Activated T-helper 17 cell treated with anti-CD3 and anti-CD28 coated beads, Interleukin-2, amount 50 U/mL, for 72 hours (primary cell): ENCODE measurements around the gene RBP3. TPM values are rescaled to one million over a fixed set of nuclear protein-coding genes. Genes with fewer than 3 reads are reported as not detected.

Experiments used
- ATAC-seq: fragments of 150-1000 bp; cut with Tn5 transposase; replicated peaks from 2 replicates; pipeline ENCODE4 v1.10.0; 2021; ENCODE audit warnings: mild to moderate bottlenecking, moderate library complexity
- H3K27ac Mint-ChIP-seq: one replicate; pipeline ENCODE4 v1.8.0; 2022; ENCODE audit warnings: mixed read lengths
- H3K27me3 Mint-ChIP-seq: one replicate; pipeline ENCODE4 v1.8.0; 2022; ENCODE audit warnings: mixed read lengths
- H3K36me3 Mint-ChIP-seq: one replicate; pipeline ENCODE4 v1.8.0; 2022; ENCODE audit warnings: low read depth, mild to moderate bottlenecking, mixed read lengths
- H3K4me1 Mint-ChIP-seq: one replicate; pipeline ENCODE4 v1.8.0; 2022; ENCODE audit warnings: mixed read lengths
- H3K4me3 Mint-ChIP-seq: one replicate; pipeline ENCODE4 v1.8.0; 2022; ENCODE audit warnings: mild to moderate bottlenecking, mixed read lengths
- H3K9me3 Mint-ChIP-seq: one replicate; pipeline ENCODE4 v1.8.0; 2022; ENCODE audit warnings: mixed read lengths
- total RNA-seq, 2 donors: library from RNA; stranded (reverse); gene quantifications; one replicate each; pipeline ENCODE4 v1.2.3, GENCODE V29; 2022

Gene RBP3
- total RNA-seq, 2 donors from 2014 or later = not detected

DNA sequence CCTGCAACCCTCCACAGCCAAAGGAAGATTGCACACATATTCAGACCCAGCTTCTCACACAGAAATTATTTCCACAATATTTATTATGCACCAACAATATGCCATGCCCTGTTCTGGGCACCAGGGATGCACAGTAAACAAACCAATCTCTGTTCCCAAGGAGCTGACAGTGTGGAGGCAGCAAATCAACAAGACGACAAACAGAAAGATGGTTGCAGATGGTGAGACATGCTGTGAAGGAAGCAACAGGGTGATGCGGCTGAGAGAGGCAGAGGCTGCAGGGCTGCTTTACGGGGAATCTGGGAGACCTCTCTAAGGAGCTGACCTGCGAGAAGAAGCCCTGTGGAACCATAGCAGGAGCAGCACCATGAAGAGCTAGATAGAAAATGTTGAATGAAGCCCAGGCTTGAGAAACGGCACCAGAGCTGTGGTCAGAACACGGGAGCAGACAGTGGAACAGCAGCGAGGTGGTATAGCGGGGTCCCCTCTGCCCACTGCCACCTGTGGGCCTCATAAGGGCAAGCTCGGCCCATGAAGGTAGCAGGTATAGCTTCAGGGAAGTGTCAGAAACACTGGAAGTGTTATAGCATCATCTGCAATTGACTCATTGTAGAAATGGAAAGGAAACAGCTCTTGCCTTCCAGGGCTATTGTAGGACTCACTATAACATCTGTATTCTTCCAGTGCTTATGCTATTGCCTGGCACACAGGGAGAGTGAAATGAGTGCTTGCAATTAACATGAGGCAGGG, 17.4 kb downstream of the RBP3 start:
- Mint-ChIP-seq H3K9me3 (no peaks in the 10 kb centered on the region), H3K4me3 (no peak overlapping the region), H3K36me3 (no peaks in the 10 kb centered on the region), H3K27me3 (no peaks in the 10 kb centered on the region), H3K4me1 (no peaks in the 10 kb centered on the region), H3K27ac (no peak overlapping the region)
- ATAC-seq = no peak

DNA sequence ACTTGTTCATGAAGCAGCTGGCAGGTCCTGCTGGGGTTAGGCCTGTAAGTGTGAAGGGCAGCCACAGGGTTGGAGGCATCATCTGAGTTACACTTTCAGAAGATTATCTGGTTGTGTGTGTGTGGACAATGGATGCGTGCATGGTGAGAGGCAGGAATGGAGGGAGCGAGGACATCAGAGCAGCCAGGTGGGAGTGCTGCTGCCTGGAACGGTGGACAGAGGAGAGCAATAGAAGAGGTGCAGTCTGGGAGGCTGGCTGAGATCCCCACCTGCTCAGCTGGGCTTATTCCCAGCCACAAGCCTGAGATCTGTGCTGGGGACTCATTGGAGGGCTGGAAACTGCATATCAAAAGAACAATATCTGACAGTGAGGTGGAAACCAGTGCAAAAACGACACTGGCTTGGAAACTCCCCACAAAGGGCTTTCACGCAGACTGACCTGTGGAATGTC, 18.0 kb downstream of the RBP3 start:
- Mint-ChIP-seq H3K27ac (no peak overlapping the region), H3K36me3 (no peaks in the 10 kb centered on the region), H3K4me3 (no peak overlapping the region), H3K4me1 (no peaks in the 10 kb centered on the region), H3K27me3 (no peaks in the 10 kb centered on the region), H3K9me3 (no peaks in the 10 kb centered on the region)
- ATAC-seq = no peak

DNA sequence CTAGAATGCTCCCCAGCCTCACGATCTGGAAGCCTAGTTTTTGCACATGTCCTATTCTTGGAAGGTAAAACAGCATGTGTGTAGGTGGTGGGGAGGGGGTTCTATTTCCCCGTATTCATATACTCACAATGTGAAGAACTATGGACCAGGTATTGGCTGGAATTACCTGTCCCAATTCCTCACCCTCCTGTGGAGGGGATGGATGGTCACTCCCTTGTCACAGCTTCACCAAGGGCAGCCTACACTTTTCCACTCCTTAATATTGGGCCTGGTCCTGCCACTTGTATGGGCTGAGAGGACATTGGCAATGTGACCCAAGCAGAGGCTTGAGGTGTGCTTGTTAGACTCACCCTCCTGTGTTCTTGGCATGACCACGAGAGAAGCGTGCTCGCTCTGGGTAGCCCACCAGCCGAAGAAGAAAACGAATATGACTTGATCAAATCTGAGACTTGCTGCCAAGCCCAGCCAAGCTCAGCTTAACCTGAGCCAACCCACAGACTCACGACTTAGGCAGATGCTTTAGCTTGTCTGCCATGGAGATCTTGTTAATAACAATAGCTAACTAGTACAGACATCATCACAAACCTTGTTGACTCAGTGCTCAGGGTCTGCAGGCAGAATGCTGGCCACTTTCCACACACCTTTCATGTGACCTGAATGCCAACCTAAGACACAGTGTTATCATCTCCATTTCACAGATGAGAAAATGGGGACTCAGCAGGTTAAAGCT, 18.7 kb downstream of the RBP3 start:
- no peaks in the 10 kb centered on the region for H3K4me1 Mint-ChIP-seq
- H3K36me3 Mint-ChIP-seq = no peaks in the 10 kb centered on the region
- no peak overlapping the region for H3K27ac Mint-ChIP-seq
- H3K27me3 Mint-ChIP-seq = no peaks in the 10 kb centered on the region
- ATAC-seq = no peak
- no peaks in the 10 kb centered on the region for H3K9me3 Mint-ChIP-seq
- H3K4me3 Mint-ChIP-seq = no peak overlapping the region

DNA sequence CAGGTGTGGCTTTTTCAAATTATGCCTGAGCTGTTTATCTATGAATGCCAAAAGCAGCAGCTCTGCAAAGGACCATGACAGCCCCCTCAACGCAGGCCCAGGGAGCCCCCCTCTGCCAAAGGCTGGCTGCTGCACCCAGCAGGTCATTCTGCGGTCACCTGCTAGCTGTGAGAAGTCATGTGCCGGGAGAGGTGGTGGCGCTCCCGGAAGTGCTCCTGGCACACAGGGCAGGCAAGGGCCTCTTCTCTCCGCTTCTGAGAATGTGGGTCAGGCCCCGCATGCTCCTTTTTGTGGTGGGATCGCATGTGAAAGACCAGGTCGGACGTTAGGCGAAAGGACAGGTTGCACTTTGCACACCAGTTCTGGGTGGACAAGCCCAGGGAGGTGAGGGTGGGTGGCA, 19.5 kb downstream of the RBP3 start:
- Mint-ChIP-seq H3K36me3 (no peaks in the 10 kb centered on the region), H3K9me3 (no peaks in the 10 kb centered on the region), H3K4me1 (no peaks in the 10 kb centered on the region), H3K27me3 (no peaks in the 10 kb centered on the region), H3K27ac (no peak overlapping the region), H3K4me3 (no peak overlapping the region)
- ATAC-seq = no peak

DNA sequence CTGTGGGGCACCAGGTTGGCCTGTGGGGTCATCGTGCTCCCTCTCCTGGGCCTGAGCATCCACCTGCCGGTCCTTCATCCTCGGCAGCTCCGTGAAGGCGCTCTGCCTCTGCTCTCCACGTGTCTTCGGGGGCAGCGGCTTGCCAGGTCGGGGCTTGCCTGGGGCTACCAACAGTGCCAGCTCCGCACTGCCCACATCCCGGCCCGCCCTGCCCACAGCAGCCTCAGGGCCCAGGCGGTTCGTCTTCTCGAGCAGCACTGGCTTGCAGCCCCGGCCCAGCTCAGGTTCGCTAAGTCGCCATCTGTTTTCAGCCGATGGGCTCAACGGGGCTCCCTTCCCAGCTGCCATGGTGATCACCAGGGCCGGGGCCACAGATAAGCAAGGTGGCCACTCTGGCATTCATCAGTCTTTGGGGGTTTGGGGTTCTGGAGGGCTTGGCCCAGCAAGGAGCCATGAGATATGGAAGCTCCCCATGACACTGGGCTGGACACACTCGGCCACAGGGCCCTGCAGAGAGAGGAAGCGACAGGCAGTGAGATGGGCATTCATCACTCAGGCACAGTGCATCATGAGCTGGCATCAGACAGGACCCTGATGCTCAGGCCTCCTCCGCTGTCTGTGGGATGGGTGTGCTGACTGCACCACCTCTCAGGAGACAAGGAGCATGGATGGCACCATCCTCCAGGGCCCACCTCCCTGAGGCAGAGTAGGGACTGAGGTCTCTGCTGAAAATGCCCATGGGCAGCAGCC, 20.4 kb downstream of the RBP3 start:
- no peak for ATAC-seq
- Mint-ChIP-seq H3K9me3 (no peaks in the 10 kb centered on the region), H3K27me3 (peaks cover 5% of the 10 kb centered on the region), H3K27ac (no peak overlapping the region), H3K4me1 (no peaks in the 10 kb centered on the region), H3K4me3 (no peak overlapping the region), H3K36me3 (no peaks in the 10 kb centered on the region)

DNA sequence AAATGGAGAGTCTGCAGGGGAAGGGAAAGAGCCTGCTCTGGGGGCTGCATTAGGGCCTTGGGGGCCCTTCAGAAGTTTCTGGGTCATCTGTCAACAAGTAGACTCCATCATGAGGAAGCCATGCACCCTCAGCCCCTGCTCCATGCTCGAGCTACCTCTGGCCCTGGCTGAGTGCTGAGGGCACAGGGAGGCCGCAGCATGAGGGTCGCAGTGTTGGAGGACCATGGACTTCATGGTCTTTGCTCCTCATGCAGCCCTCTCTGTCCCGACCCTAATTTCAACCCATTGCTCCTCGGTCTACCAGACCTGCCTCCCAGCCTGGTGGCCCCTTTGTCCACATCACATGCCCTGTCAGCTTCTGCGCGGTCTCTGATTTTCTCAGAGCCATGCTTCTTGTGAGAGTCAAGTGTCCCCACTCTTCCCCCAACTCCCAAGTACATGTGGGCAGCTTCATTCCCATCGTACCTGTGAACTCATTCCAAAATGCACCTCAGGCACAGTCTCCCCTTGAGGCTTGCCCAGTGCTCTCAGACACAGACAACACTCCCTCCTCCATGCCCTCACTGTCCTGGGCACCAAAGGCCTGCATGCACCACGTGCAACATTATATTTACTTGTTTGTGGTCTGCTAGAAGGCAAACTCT, 21.2 kb downstream of the RBP3 start:
- no peaks in the 10 kb centered on the region for H3K4me1 Mint-ChIP-seq

DNA sequence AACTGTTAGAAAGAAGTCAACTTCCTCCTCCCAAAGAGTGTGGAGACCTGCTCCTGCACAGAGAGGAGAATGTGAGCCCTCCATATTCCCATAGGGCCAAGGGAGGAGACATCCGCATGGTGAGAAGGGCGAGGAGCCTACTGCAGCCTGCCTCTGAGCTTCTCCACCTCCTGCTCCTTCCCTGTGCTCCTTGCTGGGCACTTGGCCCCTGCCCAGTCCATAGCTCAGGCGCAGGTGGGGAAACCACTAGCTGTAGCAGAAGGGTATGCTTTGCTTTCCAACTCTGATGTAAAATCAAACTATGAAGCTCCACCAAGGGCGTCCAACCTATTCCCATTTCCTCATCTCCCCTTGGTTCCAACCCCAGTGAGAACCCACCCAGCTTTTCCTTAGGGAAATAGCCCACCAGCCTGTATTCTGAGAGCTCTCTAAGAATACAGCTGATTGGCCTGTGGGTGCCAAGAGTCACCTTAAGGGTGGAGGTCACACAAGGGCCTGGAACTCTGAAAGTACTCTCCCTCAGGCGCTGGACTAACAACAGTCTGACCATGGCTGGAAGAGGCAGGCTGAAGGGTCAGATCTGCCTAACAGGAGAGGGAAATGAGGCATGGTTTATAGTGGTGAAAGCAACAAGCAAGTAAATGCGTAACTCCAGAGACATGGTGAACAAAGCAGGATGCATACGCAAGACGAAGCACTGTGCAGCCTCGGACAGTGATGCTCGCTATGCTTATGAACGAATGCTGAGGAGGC, 22.0 kb downstream of the RBP3 start:
- peaks cover 11% of the 10 kb centered on the region for H3K27me3 Mint-ChIP-seq
- no peak overlapping the region for H3K27ac Mint-ChIP-seq
- H3K9me3 Mint-ChIP-seq = no peaks in the 10 kb centered on the region
- H3K4me3 Mint-ChIP-seq = no peak overlapping the region
- no peaks in the 10 kb centered on the region for H3K36me3 Mint-ChIP-seq
- no peaks in the 10 kb centered on the region for H3K4me1 Mint-ChIP-seq
- no peak for ATAC-seq

More for the DNA sequence above, 21.2 kb downstream of the RBP3 start:
- Mint-ChIP-seq H3K4me3 (no peak overlapping the region), H3K27me3 (peaks cover 8% of the 10 kb centered on the region), H3K27ac (no peak overlapping the region), H3K9me3 (no peaks in the 10 kb centered on the region), H3K36me3 (no peaks in the 10 kb centered on the region)
- ATAC-seq = no peak

DNA sequence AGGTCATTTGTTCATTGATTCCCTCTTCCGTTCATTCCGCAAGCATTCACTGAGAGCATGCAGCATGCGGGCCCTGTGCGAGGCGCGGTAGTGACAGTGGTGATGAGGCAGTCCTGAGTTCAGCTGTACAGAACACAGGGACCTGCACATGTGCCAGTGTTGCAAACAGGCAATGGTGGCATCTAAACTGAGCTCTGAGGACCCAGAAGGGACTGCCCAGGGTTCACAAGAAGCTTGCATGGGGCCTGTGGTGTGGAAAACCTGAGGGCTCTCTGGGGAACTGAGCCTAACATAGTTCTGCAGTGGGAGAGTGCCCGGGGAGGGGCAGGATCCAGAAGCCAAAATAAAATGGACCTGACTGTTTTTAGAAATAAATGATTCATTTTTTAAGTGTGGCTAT, 22.7 kb downstream of the RBP3 start:
- no peak for ATAC-seq
- Mint-ChIP-seq H3K27me3 (peaks cover 16% of the 10 kb centered on the region), H3K9me3 (no peaks in the 10 kb centered on the region), H3K27ac (no peak overlapping the region), H3K36me3 (no peaks in the 10 kb centered on the region), H3K4me3 (no peak overlapping the region), H3K4me1 (no peaks in the 10 kb centered on the region)

DNA sequence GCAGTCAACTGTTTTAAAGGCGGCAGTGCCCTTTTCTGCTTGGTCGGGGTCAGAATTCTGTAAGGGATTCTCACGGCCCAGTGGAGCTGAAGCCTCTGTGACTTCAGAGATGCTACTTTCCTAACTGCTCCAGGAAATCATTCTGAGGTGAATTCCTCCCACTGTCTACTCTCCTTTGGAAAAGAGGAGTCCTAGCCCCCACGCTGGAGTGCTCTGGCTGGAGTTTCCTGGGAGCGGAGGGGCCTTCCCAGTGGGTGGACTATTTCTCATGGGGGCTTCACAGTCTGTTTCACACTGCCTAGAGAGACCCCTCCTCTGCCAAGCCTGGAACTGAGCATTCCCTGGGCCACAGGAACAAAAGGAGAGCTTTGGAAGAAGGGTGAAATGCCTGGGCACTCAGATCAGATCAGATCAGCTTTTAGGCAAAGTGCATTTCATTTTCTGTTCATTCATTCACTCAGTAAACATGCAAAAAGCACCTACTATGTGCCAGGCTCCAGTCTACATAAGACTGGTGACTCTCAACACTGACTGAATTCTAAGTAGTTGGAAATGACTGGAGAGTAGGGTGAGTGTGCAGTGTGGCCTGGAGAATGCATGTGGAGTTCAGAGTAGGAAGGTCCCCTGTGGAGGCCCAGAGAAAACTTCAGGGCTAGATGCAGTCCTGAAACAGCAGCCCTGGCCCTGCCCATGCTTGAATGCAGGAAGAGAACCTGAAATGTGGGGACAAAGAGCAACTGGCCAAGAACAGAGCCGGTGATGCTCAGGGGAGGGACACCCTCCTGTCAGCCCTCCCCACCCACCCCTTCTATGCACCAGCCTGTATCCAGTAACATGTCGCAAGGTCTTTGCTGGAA, 23.7 kb downstream of the RBP3 start:
- H3K9me3 Mint-ChIP-seq = no peaks in the 10 kb centered on the region
- no peaks in the 10 kb centered on the region for H3K36me3 Mint-ChIP-seq
- no peaks in the 10 kb centered on the region for H3K4me1 Mint-ChIP-seq
- H3K4me3 Mint-ChIP-seq = no peak overlapping the region
- no peak overlapping the region for H3K27ac Mint-ChIP-seq
- H3K27me3 Mint-ChIP-seq = peaks cover 22% of the 10 kb centered on the region
- ATAC-seq = no peak

DNA sequence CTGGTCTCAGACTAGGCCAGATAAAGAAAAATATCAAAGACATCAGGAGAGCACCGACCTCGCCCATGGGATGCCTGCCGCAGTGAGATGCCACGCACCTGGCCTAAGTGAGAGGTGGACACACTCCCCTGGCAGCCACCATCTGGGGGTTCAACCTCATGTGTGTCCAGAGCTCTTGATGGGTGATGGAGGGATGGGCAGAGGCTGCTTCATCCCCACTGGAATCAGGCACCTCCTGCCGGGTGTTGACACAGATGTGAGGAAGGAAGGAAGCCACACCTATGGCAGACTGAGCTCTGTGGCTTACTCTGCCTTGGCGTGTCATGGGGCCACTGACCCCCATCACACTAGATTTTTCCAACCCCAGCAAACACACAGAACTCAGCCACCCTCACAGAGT, 24.6 kb downstream of the RBP3 start:
- no peak for ATAC-seq
- Mint-ChIP-seq H3K27ac (no peak overlapping the region), H3K27me3 (peaks cover 30% of the 10 kb centered on the region)

DNA sequence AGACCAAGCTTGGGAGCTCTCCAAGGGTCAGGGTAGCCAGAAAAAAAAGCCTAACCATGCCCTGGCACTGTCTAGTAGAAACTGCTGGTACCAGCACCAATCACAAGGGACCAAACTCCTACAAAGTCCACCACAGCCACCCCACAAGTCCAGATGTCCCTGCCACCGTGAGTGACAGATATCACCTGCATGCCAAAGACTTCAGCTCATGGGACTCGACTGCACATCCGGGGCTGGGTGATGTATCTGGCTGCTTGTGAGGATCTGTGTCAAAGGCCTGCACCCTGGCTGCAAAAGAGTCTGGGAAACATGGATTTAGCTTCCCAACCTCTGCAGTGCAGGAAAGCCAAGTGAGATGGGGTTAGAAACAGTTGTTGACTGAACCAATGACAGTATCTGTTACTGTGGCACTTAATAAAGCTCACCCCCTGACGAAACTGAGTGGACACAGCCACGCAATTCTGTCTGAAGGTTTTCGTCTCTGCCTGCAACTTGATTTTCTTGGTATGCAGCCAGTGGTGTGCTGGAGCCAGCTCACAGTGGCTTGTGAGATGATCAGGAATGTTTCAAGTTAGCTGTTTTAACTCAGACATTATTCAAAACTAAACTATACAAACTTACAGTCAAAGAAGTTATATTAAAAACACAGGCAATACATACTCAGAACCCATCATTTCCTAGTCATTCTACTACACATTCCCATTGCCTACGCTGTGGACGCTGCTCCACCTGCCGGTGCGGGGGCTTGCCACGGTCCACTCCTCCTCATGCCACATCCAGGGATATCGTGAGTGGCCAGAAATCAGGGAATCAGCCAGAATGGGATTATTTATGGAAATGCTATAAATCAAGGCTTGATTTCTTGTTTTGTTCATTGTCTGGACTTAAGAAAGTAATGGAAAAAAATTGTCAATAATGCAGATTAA, 26.7 kb downstream of the RBP3 start:
- no peak overlapping the region for H3K27ac Mint-ChIP-seq
- H3K36me3 Mint-ChIP-seq = no peaks in the 10 kb centered on the region
- no peak for ATAC-seq
- no peak overlapping the region for H3K4me3 Mint-ChIP-seq
- H3K4me1 Mint-ChIP-seq = peaks cover 5% of the 10 kb centered on the region
- H3K9me3 Mint-ChIP-seq = no peaks in the 10 kb centered on the region
- H3K27me3 Mint-ChIP-seq = peaks cover 42% of the 10 kb centered on the region

More for the DNA sequence above, 24.6 kb downstream of the RBP3 start:
- Mint-ChIP-seq H3K4me1 (peaks cover 5% of the 10 kb centered on the region), H3K36me3 (no peaks in the 10 kb centered on the region), H3K9me3 (no peaks in the 10 kb centered on the region), H3K4me3 (no peak overlapping the region)

DNA sequence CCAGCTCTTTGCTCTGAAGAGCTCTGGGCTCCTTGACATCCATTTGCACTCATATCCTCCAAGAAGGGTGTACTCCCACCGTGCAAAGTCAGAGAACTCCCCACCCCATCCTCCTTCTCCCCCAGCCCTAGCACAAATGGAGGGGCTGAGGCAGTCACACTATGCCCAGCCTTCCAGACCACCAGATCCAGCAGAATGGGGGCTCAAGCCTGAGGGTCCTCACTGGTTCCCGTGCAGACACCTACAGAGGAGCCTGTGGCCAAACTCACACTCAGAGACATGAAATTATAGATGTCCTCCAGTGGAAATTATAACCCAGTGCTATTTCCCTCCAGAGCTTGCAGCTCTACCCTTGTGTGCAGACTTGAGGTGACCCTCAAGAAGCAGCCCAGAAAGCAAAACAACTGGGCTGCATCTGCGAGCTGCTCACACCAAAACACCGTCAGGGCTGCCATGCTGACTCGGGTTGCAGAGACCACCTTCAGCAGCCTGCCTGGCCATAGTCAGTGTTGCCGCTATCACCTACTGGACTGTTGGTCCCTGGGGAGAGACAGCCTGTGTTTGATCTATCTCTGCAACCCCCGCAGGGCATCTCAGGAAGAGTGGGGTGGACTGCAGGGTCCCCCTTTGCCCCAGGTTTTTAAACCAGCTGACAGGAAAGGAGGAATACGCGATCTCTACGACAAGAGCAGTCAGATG, 28.5 kb downstream of the RBP3 start:
- Mint-ChIP-seq H3K27me3 (peaks cover 57% of the 10 kb centered on the region), H3K27ac (no peak overlapping the region), H3K36me3 (no peaks in the 10 kb centered on the region), H3K4me3 (no peak overlapping the region), H3K9me3 (no peaks in the 10 kb centered on the region), H3K4me1 (peaks cover 5% of the 10 kb centered on the region)
- no peak for ATAC-seq
